ENCODE data around the gene ARSK. TPM values are rescaled to one million over a fixed set of nuclear protein-coding genes. Genes with fewer than 3 reads are reported as not detected.

The ARSK gene
- total RNA-seq, 6 experiments from 2014 or later = 2.1 to 4.9 (median 4.0) TPM

GRCh38 chr5:95583992-95584391 is 29.1 kb downstream of the ARSK start:
- Histone ChIP-seq H3K36me3 (no peaks in the 10 kb centered on the region), H3K27me3 (no peaks in the 10 kb centered on the region), H3K4me1 (no peaks in the 10 kb centered on the region), H3K27ac (no peak overlapping the region), H3K9me3 (no peaks in the 10 kb centered on the region), H3K4me3 (no peak overlapping the region)
- 100% methylated on average over 1 of the region's 1 CpG for WGBS (ENCODE audit: insufficient coverage, low coverage, low lambda C conversion rate, missing lambda C conversion rate)
- intact Hi-C loops (cut with DNase I) = no loop called here
- TF ChIP-seq CTCF (IDR thresholded peaks at IDR 0.05) (no peak), POLR2A (IDR thresholded peaks at IDR 0.05) (no peak)
- DNase-seq (no peak), ATAC-seq (no peak)

GRCh38 chr5:95590880-95591279 is 36.0 kb downstream of the ARSK start:
- H3K4me1 ChIP-seq = no peaks in the 10 kb centered on the region
- TF ChIP-seq CTCF (IDR thresholded peaks at IDR 0.05) (no peak), POLR2A (IDR thresholded peaks at IDR 0.05) (no peak)

GRCh38 chr5:95591490-95591901 is 36.6 kb downstream of the ARSK start:
- DNase-seq (no peak), ATAC-seq (no peak)
- TF ChIP-seq POLR2A (IDR thresholded peaks at IDR 0.05) (no peak), CTCF (IDR thresholded peaks at IDR 0.05) (no peak)
- WGBS (ENCODE audit: insufficient coverage, low coverage, low lambda C conversion rate, missing lambda C conversion rate) = 92% methylated on average over 5 of the region's 5 CpGs
- intact Hi-C loops (cut with DNase I) = no loop called here
- H3K36me3 ChIP-seq = no peaks in the 10 kb centered on the region
- H3K4me1 ChIP-seq = no peaks in the 10 kb centered on the region
- H3K4me3 ChIP-seq = no peak overlapping the region
- no peaks in the 10 kb centered on the region for H3K9me3 ChIP-seq
- H3K27ac ChIP-seq = no peak overlapping the region
- H3K27me3 ChIP-seq = no peaks in the 10 kb centered on the region

More at GRCh38 chr5:95590880-95591279, 36.0 kb downstream of the ARSK start:
- Histone ChIP-seq H3K36me3 (no peaks in the 10 kb centered on the region), H3K9me3 (no peaks in the 10 kb centered on the region), H3K27ac (no peak overlapping the region), H3K4me3 (no peak overlapping the region), H3K27me3 (no peaks in the 10 kb centered on the region)
- ATAC-seq (no peak), DNase-seq (no peak)
- intact Hi-C loops (cut with DNase I) = no loop called here
- WGBS (ENCODE audit: insufficient coverage, low coverage, low lambda C conversion rate, missing lambda C conversion rate) = 92% methylated on average over 1 of the region's 1 CpG

GRCh38 chr5:95595289-95595931 is 40.5 kb downstream of the ARSK start:
- no peaks in the 10 kb centered on the region for H3K9me3 ChIP-seq
- no peaks in the 10 kb centered on the region for H3K4me1 ChIP-seq
- ATAC-seq (peak; percentile 90 to 98 (median 93)), DNase-seq (peak in 2 of 3 donors; percentile 35 to 78)
- TF ChIP-seq POLR2A (IDR thresholded peaks at IDR 0.05) (no peak), CTCF (IDR thresholded peaks at IDR 0.05) (no peak)
- H3K4me3 ChIP-seq = no peak overlapping the region
- intact Hi-C loops (cut with DNase I) = no loop called here
- H3K27ac ChIP-seq = no peak overlapping the region
- WGBS (ENCODE audit: insufficient coverage, low coverage, low lambda C conversion rate, missing lambda C conversion rate) = 48% methylated on average over 3 of the region's 3 CpGs
- no peaks in the 10 kb centered on the region for H3K27me3 ChIP-seq
- H3K36me3 ChIP-seq = no peaks in the 10 kb centered on the region

Measured in right lobe of liver (tissue), 6 donors.